Ascending aorta (tissue), 2 donors: Measurements from ENCODE around the gene TMF1. TPM values are rescaled to one million over a fixed set of nuclear protein-coding genes. Genes with fewer than 3 reads are reported as not detected.

Source experiments
- DNase-seq, 2 donors: peaks; one replicate each; pipeline ENCODE4 v3.0.0-alpha.2; 2019; ENCODE audit warnings: low spot score in 2 of 2
- H3K27ac ChIP-seq, 2 donors: fragments of 200-600 bp; sonication (generic); one replicate each; pipeline ENCODE4 v1.5.1; 2016 to 2017; ENCODE audit warnings: mild to moderate bottlenecking in 1 of 2
- H3K27me3 ChIP-seq: fragments of 200-600 bp; sonication (generic); one replicate; pipeline ENCODE4 v1.5.1; 2017
- H3K36me3 ChIP-seq, 2 donors: fragments of 200-600 bp; sonication (generic); one replicate each; pipeline ENCODE4 v1.5.1; 2016
- H3K4me1 ChIP-seq, 2 donors: fragments of 200-600 bp; sonication (generic); one replicate each; pipeline ENCODE4 v1.5.1; 2016 to 2017; ENCODE audit warnings: mild to moderate bottlenecking in 1 of 2
- H3K4me3 ChIP-seq, 2 donors: fragments of 200-600 bp; sonication (generic); one replicate each; pipeline ENCODE4 v1.5.1; 2016 to 2017; ENCODE audit warnings: mild to moderate bottlenecking in 1 of 2
- H3K9me3 ChIP-seq, 2 donors: fragments of 200-600 bp; sonication (generic); one replicate each; pipeline ENCODE4 v1.5.1; 2016
- CTCF ChIP-seq, 3 experiments: fragments of 200-600 bp in 2 of 3; fragments of 450-650 bp in 1 of 3; sonication (generic) in 2 of 3; IDR thresholded peaks; one replicate each; pipeline ENCODE4 v1.5.1; 2016 to 2019; ENCODE audit warnings: antibody characterized with exemption in 3 of 3, mild to moderate bottlenecking in 1 of 3, moderate library complexity in 1 of 3
- intact Hi-C: fragments of 100-400 bp; cut with DNase I; formaldehyde crosslinking; loops from one replicate; pipeline ENCODE4 v1.15.1; 2023
- total RNA-seq: library from RNA; depleted of rRNA; stranded (reverse); fragments of >200 nt; gene quantifications from one replicate; pipeline ENCODE4 v1.1.0, GENCODE V29; 2016

The TMF1 gene
- total RNA-seq, 1 donor from 2014 or later = 35.2 TPM

GRCh38 chr3:69087030-69087791 lies 35.1 kb upstream of the TMF1 start:
- Histone ChIP-seq H3K4me1 (peaks cover 14 to 70% of the 10 kb centered on the region in 2 donors), H3K27ac (peak overlapping the region; percentile 94)

GRCh38 chr3:69085833-69086722 lies 33.9 kb upstream of the TMF1 start:
- peak overlapping the region; percentile 94 for H3K27ac ChIP-seq
- TF ChIP-seq CTCF (IDR thresholded peaks at IDR 0.05) = no peak
- DNase-seq = peak; percentile 79 to 96
- H3K4me1 ChIP-seq = peaks cover 11 to 61% of the 10 kb centered on the region in 2 donors
- no peaks in the 10 kb centered on the region for H3K9me3 ChIP-seq
- peak overlapping the region; percentile 54 to 87 for H3K4me3 ChIP-seq
- H3K36me3 ChIP-seq = no peaks in the 10 kb centered on the region
- intact Hi-C loops = no loop called here
- no peaks in the 10 kb centered on the region for H3K27me3 ChIP-seq

More at GRCh38 chr3:69087030-69087791, 35.1 kb upstream of the TMF1 start:
- Histone ChIP-seq H3K27me3 (no peaks in the 10 kb centered on the region), H3K36me3 (no peaks in the 10 kb centered on the region), H3K4me3 (peak overlapping the region; percentile 54 to 87), H3K9me3 (no peaks in the 10 kb centered on the region)
- intact Hi-C loops = no loop called here
- TF ChIP-seq CTCF (IDR thresholded peaks at IDR 0.05) = no peak
- no peak for DNase-seq

- no peaks in the 10 kb centered on the region for H3K27me3 ChIP-seq
- no peaks in the 10 kb centered on the region for H3K36me3 ChIP-seq
- H3K4me3 ChIP-seq = peak overlapping the region; percentile 54 to 87
- intact Hi-C loops = no loop called here
- no peak for DNase-seq
- H3K4me1 ChIP-seq = peaks cover 11 to 59% of the 10 kb centered on the region in 2 donors
- no peak for TF ChIP-seq CTCF (IDR thresholded peaks at IDR 0.05)
- H3K9me3 ChIP-seq = no peaks in the 10 kb centered on the region
- peak overlapping the region; percentile 94 for H3K27ac ChIP-seq
These were observed 33.2 kb upstream of the TMF1 start for GRCh38 chr3:69085168-69085832.

- peak; percentile 74 to 96 for DNase-seq
- no peaks in the 10 kb centered on the region for H3K36me3 ChIP-seq
- H3K4me3 ChIP-seq = peak within 1 kb of the TSS; percentile 54 to 87
- peak within 1 kb of the TSS; percentile 94 for H3K27ac ChIP-seq
- H3K27me3 ChIP-seq = no peaks in the 10 kb centered on the region
- intact Hi-C loops = no loop called here
- no peaks in the 10 kb centered on the region for H3K9me3 ChIP-seq
- TF ChIP-seq CTCF (IDR thresholded peaks at IDR 0.05) = no peak
- peaks cover 11 to 51% of the 10 kb centered on the region in 2 donors for H3K4me1 ChIP-seq
These were observed 32.4 kb upstream of the TMF1 start, which contains the start of gene ARL6IP5 for GRCh38 chr3:69084326-69085167. Gene ARL6IP5, plus strand, starts transcription at chr3:69084937. Its CDS starts 111 bp downstream, at chr3:69085048.
